DND-41 (cell line): ENCODE measurements around the gene AK1.

Source experiments
- ATAC-seq: fragments of 200-7000 bp; cut with Tn5 transposase; 3 replicates; pipeline ENCODE4 v1.9.1; 2021; ENCODE audit warnings: low read depth; ENCODE audit not compliant: insufficient read depth
- DNase-seq: peaks from one replicate; pipeline ENCODE4 v3.0.0-alpha.2; 2020
- H2AFZ ChIP-seq: 2 replicates; pipeline ENCODE4 v1.6.0; 2012; ENCODE audit warnings: low read depth, low read length
- H3K27ac ChIP-seq: 2 replicates; pipeline ENCODE4 v1.5.1; 2012; ENCODE audit warnings: low read length, inconsistent platforms
- H3K27me3 ChIP-seq: fragments of 200-600 bp; sonication (generic); 2 replicates; pipeline ENCODE4 v1.6.0; 2012; ENCODE audit warnings: low read length, mild to moderate bottlenecking, inconsistent platforms; ENCODE audit not compliant: insufficient read depth, poor library complexity
- H3K36me3 ChIP-seq: 2 replicates; pipeline ENCODE4 v1.5.1; 2012; ENCODE audit warnings: low read length, inconsistent platforms; ENCODE audit not compliant: insufficient read depth
- H3K4me1 ChIP-seq: 2 replicates; pipeline ENCODE4 v1.5.1; 2012; ENCODE audit warnings: mild to moderate bottlenecking, low read length; ENCODE audit not compliant: insufficient read depth
- H3K4me2 ChIP-seq: 2 replicates; pipeline ENCODE4 v1.6.0; 2012; ENCODE audit warnings: mild to moderate bottlenecking, moderate library complexity, low read length, inconsistent platforms; ENCODE audit not compliant: insufficient read depth
- H3K4me3 ChIP-seq, 2 experiments: fragments of 200-600 bp in 1 of 2; shearing (Covaris generic) in 1 of 2; 2 replicates each; pipeline ENCODE4 v1.5.1; 2012 to 2016; ENCODE audit warnings: inconsistent platforms in 2 of 2, low read length in 2 of 2, mild to moderate bottlenecking in 2 of 2, low read depth in 1 of 2, moderate library complexity in 1 of 2
- H3K79me2 ChIP-seq: 2 replicates; pipeline ENCODE4 v1.6.0; 2012; ENCODE audit warnings: low read length, inconsistent platforms; ENCODE audit not compliant: insufficient read depth
- H3K9ac ChIP-seq: 2 replicates; pipeline ENCODE4 v1.6.0; 2012; ENCODE audit warnings: low read depth, mild to moderate bottlenecking, inconsistent platforms, low read length, moderate library complexity
- H3K9me3 ChIP-seq: 2 replicates; pipeline ENCODE4 v1.5.1; 2012; ENCODE audit warnings: low read length, moderate library complexity, mild to moderate bottlenecking, inconsistent platforms; ENCODE audit not compliant: insufficient read depth, severe bottlenecking
- H4K20me1 ChIP-seq: 2 replicates; pipeline ENCODE4 v1.6.0; 2012; ENCODE audit warnings: low read length; ENCODE audit not compliant: insufficient read depth
- CTCF ChIP-seq: IDR thresholded peaks from 2 replicates; pipeline ENCODE4 v1.5.1; 2012; ENCODE audit warnings: borderline replicate concordance, low read length, moderate library complexity, mild to moderate bottlenecking; ENCODE audit not compliant: poor library complexity, severe bottlenecking; ENCODE audit errors: extremely low read depth
- EZH2 ChIP-seq: IDR thresholded peaks from 3 replicates; pipeline ENCODE4 v1.6.1; 2012; ENCODE audit warnings: borderline replicate concordance, low read depth, mild to moderate bottlenecking, moderate library complexity, low read length, inconsistent platforms; ENCODE audit not compliant: severe bottlenecking

The AK1 gene

GRCh38 chr9:127898433-127899127, 21.1 kb upstream of the AK1 start:
- peak overlapping the region; percentile 55; the same call in 1 of the 2 replicates for H3K27ac ChIP-seq
- TF ChIP-seq EZH2 (no peak), CTCF (no peak)
- peaks cover 21% of the 10 kb centered on the region for H3K4me1 ChIP-seq
- H4K20me1 ChIP-seq, result no peaks in the 10 kb centered on the region
- 0 out of 2 replicates have a peak, but pooled peaks cover 2% of the 10 kb centered on the region for H3K79me2 ChIP-seq
- H3K4me3 ChIP-seq, result peak overlapping the region; percentile 51 to 66; a peak in 3 of 4 replicates
- H3K36me3 ChIP-seq, result peaks cover 31% of the 10 kb centered on the region
- peak overlapping the region; percentile 72 for H3K9ac ChIP-seq
- H3K9me3 ChIP-seq, result peaks cover 13% of the 10 kb centered on the region
- ATAC-seq, result peak; percentile 10; the same call in 2 of the 3 replicates
- H3K4me2 ChIP-seq, result peak overlapping the region; percentile 71
- peak overlapping the region; percentile 75 for H2AFZ ChIP-seq
- no peak for DNase-seq
- H3K27me3 ChIP-seq, result no peaks in the 10 kb centered on the region

- H3K4me1 ChIP-seq, result peaks cover 21% of the 10 kb centered on the region
- H3K79me2 ChIP-seq, result 0 out of 2 replicates have a peak, but pooled peaks cover 2% of the 10 kb centered on the region
- peaks cover 21% of the 10 kb centered on the region for H3K9me3 ChIP-seq
- H2AFZ ChIP-seq, result no peak overlapping the region
- H4K20me1 ChIP-seq, result no peaks in the 10 kb centered on the region
- H3K4me2 ChIP-seq, result peak overlapping the region; percentile 27; the same call in 1 of the 2 replicates
- no peaks in the 10 kb centered on the region for H3K27me3 ChIP-seq
- no peak overlapping the region for H3K27ac ChIP-seq
- peaks cover 42% of the 10 kb centered on the region for H3K36me3 ChIP-seq
- H3K4me3 ChIP-seq, result no peak overlapping the region
- H3K9ac ChIP-seq, result no peak overlapping the region
- DNase-seq (no peak), ATAC-seq (no peak)
- TF ChIP-seq EZH2 (no peak), CTCF (no peak)
These were observed 19.8 kb upstream of the AK1 start for GRCh38 chr9:127897193-127897692.

- peaks cover 21% of the 10 kb centered on the region for H3K9me3 ChIP-seq
- no peaks in the 10 kb centered on the region for H3K27me3 ChIP-seq
- ATAC-seq, result no peak
- no peaks in the 10 kb centered on the region for H4K20me1 ChIP-seq
- H3K4me3 ChIP-seq, result no peak overlapping the region
- no peak overlapping the region for H3K4me2 ChIP-seq
- H3K4me1 ChIP-seq, result peaks cover 21% of the 10 kb centered on the region
- no peak overlapping the region for H2AFZ ChIP-seq
- no peak overlapping the region for H3K9ac ChIP-seq
- 0 out of 2 replicates have a peak, but pooled peaks cover 2% of the 10 kb centered on the region for H3K79me2 ChIP-seq
- H3K36me3 ChIP-seq, result peaks cover 42% of the 10 kb centered on the region
- no peak for TF ChIP-seq EZH2
- TF ChIP-seq CTCF, result no peak
- H3K27ac ChIP-seq, result no peak overlapping the region
- DNase-seq, result no peak
These were observed 19.1 kb upstream of the AK1 start for GRCh38 chr9:127896395-127897192.
